GM13977 (cell line): ENCODE data around the gene DLG5.

Experiments used
- DNase-seq: peaks from one replicate; pipeline ENCODE4 v3.0.0; 2012; ENCODE audit warnings: low spot score
- CTCF ChIP-seq: IDR thresholded peaks from 2 replicates; pipeline ENCODE4 v1.5.1; 2012; ENCODE audit warnings: mild to moderate bottlenecking, control low read depth; ENCODE audit not compliant: insufficient read depth; ENCODE audit errors: extremely low read depth, missing control alignments
- in situ Hi-C: fragments of 300-500 bp; cut with MboI; formaldehyde crosslinking; loops from one replicate; pipeline ENCODE4 v1.12.0; 2022; ENCODE audit warnings: low sequenced_read_pairs, low pct_unique_long_range_greater_than_20kb, mixed read lengths, inconsistent platforms; ENCODE audit not compliant: unreplicated experiment

The DLG5 gene

GRCh38 chr10:77854115-77854514, 72.4 kb downstream of the DLG5 start:
- DNase-seq, result no peak
- in situ Hi-C loops, result no loop called here
- TF ChIP-seq CTCF, result no peak

- no peak for DNase-seq
- no peak for TF ChIP-seq CTCF
- in situ Hi-C loops, result no loop called here
Observed at GRCh38 chr10:77853256-77853655, 73.3 kb downstream of the DLG5 start.

GRCh38 chr10:77850620-77851231, 75.8 kb downstream of the DLG5 start:
- TF ChIP-seq CTCF, result no peak
- DNase-seq, result no peak
- in situ Hi-C loops, result no loop called here

GRCh38 chr10:77849039-77849664, 77.4 kb downstream of the DLG5 start:
- in situ Hi-C loops, result no loop called here
- no peak for DNase-seq

GRCh38 chr10:77846718-77847311, 79.7 kb downstream of the DLG5 start:
- peak; percentile 85 for DNase-seq
- peak; percentile 91 for TF ChIP-seq CTCF
- in situ Hi-C loops, result no loop called here

More at GRCh38 chr10:77849039-77849664, 77.4 kb downstream of the DLG5 start:
- TF ChIP-seq CTCF, result no peak

GRCh38 chr10:77845451-77845850, 81.1 kb downstream of the DLG5 start:
- in situ Hi-C loops, result no loop called here
- no peak for TF ChIP-seq CTCF
- no peak for DNase-seq
